ENCODE measurements around the gene CXCR3.

Gene CXCR3

DNA sequence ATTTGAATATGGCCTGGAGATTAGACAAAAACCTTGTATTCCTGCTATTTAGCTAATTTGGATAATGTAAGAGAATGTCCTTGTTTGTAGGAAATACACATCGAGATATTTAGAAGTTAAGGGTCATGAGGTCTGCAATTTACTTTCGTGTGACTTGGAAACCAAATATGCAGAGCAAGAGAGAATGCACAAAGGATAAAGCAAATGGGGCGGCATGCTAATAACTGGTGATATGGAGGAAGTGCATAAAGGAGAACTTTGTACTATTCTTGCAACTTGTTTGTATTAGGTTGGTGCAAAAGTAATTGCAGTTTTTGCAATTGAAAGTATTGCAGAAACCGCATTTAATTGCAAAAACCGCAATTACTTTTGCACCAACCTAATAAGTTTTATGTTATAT, 7.2 kb upstream of the CXCR3 start:
- DNase-seq (ENCODE audit: low read depth in 2 of 2) = no peak
- H3K4me3 ChIP-seq (replicated peaks in 1 of 2; ENCODE audit: low read depth in 2 of 2, low read length in 2 of 2) = no peak overlapping the region
- TF ChIP-seq, protein P1, sequence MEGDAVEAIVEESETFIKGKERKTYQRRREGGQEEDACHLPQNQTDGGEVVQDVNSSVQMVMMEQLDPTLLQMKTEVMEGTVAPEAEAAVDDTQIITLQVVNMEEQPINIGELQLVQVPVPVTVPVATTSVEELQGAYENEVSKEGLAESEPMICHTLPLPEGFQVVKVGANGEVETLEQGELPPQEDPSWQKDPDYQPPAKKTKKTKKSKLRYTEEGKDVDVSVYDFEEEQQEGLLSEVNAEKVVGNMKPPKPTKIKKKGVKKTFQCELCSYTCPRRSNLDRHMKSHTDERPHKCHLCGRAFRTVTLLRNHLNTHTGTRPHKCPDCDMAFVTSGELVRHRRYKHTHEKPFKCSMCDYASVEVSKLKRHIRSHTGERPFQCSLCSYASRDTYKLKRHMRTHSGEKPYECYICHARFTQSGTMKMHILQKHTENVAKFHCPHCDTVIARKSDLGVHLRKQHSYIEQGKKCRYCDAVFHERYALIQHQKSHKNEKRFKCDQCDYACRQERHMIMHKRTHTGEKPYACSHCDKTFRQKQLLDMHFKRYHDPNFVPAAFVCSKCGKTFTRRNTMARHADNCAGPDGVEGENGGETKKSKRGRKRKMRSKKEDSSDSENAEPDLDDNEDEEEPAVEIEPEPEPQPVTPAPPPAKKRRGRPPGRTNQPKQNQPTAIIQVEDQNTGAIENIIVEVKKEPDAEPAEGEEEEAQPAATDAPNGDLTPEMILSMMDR (IDR thresholded peaks at IDR 0.05; ENCODE audit: low read depth, low read length) = no peak

DNA sequence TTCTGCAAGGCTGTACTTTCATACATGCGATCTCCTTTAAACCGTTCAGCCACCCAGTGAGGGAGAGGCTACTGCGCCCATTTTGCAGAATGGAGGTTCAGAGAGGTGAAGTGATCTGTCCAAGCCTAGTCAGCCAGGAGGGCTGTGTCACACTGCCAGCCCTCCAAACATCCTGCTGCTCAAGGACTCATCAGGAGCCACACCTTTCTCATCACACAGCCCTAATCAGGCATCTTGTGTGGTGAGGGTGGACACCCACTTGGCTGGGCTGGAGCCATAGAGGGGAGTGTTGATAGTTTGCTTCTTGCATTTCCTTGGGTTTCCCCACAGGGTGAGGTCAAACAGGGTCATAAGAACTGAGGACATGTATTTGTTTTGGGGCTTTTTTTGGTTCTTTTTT, 5.4 kb upstream of the CXCR3 start:
- DNase-seq (ENCODE audit: low read depth in 2 of 2) = no peak
- no peak overlapping the region for H3K4me3 ChIP-seq (replicated peaks in 1 of 2; ENCODE audit: low read depth in 2 of 2, low read length in 2 of 2)
- TF ChIP-seq, protein P1 (IDR thresholded peaks at IDR 0.05; ENCODE audit: low read depth, low read length) = no peak

DNA sequence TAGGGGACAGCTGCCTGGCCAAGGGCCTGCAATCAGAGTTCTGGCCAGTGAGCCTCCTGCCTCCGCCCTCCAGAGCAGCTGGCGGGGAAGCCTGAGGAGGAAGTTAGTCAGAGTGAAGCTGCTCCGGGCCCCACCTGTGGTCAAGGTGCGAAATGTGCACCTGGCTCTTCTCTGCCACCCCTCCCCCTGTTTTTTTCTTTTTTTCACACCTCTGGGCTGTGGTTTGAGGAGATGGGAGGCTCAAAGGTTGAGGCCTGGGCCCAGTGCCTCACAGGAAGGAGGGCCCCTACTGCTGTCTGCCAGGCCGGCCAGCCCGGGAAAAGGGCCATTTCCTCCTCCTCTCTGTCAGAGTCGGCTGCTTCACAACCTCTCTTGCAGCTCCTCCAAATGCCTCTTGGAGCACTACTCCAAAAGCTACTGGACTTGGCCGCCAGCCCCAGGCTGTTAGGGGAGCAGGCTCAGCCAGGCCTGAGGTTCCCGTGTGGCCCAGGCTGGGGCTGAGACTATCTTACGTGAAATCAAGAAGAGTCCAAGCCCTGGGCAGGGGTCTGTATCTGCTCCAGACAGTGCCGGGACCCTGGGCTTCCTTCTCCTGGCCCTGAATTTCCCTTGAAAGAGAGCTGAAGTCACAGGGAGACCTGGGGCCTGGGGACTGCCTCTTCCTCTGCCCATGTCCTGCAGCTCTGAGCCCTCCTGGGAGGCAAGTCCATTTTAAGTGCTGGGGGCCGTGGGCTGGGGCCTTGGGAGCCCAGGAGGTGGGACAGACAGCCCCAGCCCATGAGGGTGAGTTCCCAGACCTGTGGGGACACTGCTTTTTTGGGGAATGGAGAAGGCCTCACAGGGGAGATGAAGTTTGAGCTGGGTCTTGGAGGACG, 4.5 kb upstream of the CXCR3 start:
- no peak overlapping the region for H3K4me3 ChIP-seq (replicated peaks in 1 of 2; ENCODE audit: low read depth in 2 of 2, low read length in 2 of 2)
- peak; percentile 70 to 87 for DNase-seq (ENCODE audit: low read depth in 2 of 2)

DNA sequence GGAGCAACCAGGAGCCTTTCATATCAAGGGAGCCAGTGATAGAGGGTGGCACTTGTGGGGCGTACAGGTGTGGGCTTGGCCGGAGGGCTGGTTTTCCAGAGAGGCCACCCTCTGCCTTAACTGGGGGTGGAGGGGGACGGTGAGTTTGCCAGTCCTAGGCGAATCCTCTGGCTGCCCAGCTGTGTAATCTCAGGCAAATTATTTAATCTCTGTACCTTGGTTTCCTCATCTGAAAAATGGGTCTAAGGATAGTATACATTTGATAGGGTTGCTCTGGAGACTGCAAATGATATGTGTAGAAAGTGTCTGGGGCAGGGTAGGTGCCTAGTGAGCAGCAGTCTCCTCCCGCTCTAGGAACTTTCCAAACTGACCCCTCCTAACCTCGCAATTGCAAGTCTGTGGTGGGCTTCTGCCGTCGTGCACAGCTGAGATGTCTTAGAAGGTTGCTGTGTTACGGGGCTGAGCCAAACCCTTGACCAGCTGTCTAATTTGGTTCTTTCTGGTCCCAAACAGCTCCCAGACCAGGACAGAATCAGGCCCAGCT, 3.8 kb upstream of the CXCR3 start:
- DNase-seq (ENCODE audit: low read depth in 2 of 2) = no peak
- H3K4me3 ChIP-seq (replicated peaks in 1 of 2; ENCODE audit: low read depth in 2 of 2, low read length in 2 of 2) = no peak overlapping the region
- TF ChIP-seq, protein P1 (IDR thresholded peaks at IDR 0.05; ENCODE audit: low read depth, low read length) = no peak

More for the DNA sequence above, 4.5 kb upstream of the CXCR3 start:
- TF ChIP-seq, protein P1 (IDR thresholded peaks at IDR 0.05; ENCODE audit: low read depth, low read length) = peak; percentile 39

DNA sequence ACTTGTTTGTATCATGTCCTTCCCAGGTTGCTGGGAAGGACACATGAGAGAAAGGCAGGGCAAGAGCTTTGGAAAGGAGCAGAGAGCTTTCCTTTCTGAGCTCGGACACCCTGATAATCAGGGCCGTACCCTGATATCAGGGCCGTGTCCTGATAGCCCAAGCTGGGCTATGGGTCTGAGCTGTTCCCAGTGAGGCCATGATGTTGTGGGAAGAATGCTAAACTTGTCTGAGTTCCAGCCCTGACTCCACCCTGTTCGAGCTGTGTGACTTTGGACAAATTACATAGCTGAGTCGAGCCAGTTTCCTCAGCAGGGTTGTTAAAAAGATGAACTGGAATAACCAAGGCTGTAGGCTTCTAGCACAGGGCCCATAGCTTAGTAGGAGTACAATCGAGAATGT, 3.3 kb upstream of the CXCR3 start:
- peak; percentile 16 to 42 for DNase-seq (ENCODE audit: low read depth in 2 of 2)
- H3K4me3 ChIP-seq (replicated peaks in 1 of 2; ENCODE audit: low read depth in 2 of 2, low read length in 2 of 2) = no peak overlapping the region
- TF ChIP-seq, protein P1 (IDR thresholded peaks at IDR 0.05; ENCODE audit: low read depth, low read length) = no peak

DNA sequence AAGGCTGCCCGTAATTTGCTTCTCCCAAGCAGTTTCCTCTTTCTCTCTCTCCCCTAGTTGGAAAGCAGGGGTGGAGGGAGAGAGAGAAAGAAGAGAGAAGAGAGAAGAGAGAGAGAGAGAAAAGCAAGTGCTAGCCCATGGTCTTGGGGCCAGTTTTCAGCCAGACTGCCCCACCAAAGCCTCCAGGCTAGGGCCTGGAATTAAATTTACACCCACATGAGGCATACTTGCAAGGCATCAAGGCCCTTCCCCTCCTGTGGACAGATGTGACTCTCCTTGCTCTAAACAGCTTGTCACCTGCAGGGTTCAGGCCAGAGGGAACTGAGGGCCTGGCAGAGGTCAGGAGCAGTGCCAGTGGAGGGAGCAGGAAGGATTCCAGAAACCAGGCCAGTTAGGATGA, 1.7 kb upstream of the CXCR3 start:
- H3K4me3 ChIP-seq (replicated peaks in 1 of 2; ENCODE audit: low read depth in 2 of 2, low read length in 2 of 2) = no peak overlapping the region
- DNase-seq (ENCODE audit: low read depth in 2 of 2) = no peak
- TF ChIP-seq, protein P1 (IDR thresholded peaks at IDR 0.05; ENCODE audit: low read depth, low read length) = no peak
